SK-N-SH (cell line): ENCODE data around the gene PIGN.

ENCODE experiments used
- CHD2 ChIP-seq: fragments of 150-350 bp; IDR thresholded peaks from 2 replicates; pipeline ENCODE4 v1.6.1; 2018; ENCODE audit warnings: low read length; ENCODE audit not compliant: partially characterized antibody
- CTCF ChIP-seq: fragments of 200-600 bp; sonication (generic); IDR thresholded peaks from 2 replicates; pipeline ENCODE4 v1.6.1; 2017; ENCODE audit warnings: antibody characterized with exemption, mild to moderate bottlenecking, moderate library complexity
- ELF1 ChIP-seq: IDR thresholded peaks from 2 replicates; pipeline ENCODE4 v1.4.0; 2012
- FOXM1 ChIP-seq: IDR thresholded peaks from 2 replicates; pipeline ENCODE4 v1.4.0; 2012; ENCODE audit warnings: low read depth, mild to moderate bottlenecking
- PBX3 ChIP-seq: IDR thresholded peaks from 2 replicates; pipeline ENCODE4; 2012
- POLR2AphosphoS5 ChIP-seq: IDR thresholded peaks from 2 replicates; pipeline ENCODE4 v1.6.1; 2012; ENCODE audit warnings: low read depth, low read length
- RAD21 ChIP-seq: IDR thresholded peaks from 2 replicates; pipeline ENCODE4 v1.6.1; 2012; ENCODE audit warnings: mild to moderate bottlenecking, low read length
- SIN3A ChIP-seq: IDR thresholded peaks from 2 replicates; pipeline ENCODE4 v1.6.1; 2012; ENCODE audit warnings: low read depth, mild to moderate bottlenecking, low read length, moderate library complexity, borderline replicate concordance
- TAF1 ChIP-seq: IDR thresholded peaks from 2 replicates; pipeline ENCODE4 v1.6.1; 2012; ENCODE audit warnings: low read depth, mild to moderate bottlenecking, low read length, moderate library complexity, borderline replicate concordance

- TF ChIP-seq CTCF (no peak), PBX3 (no peak), TAF1 (no peak), RAD21 (no peak), CHD2 (no peak), ELF1 (no peak), FOXM1 (no peak), SIN3A (no peak), POLR2AphosphoS5 (no peak)
Observed at GRCh38 chr18:62070302-62070701, 116.6 kb downstream of the PIGN start.
